ENCODE measurements around the gene ZBED4. TPM values are rescaled to one million over a fixed set of nuclear protein-coding genes. Genes with fewer than 3 reads are reported as not detected.

The ZBED4 gene
- total RNA-seq, 2 experiments from 2014 or later = 14.8 to 15.0 TPM

DNA sequence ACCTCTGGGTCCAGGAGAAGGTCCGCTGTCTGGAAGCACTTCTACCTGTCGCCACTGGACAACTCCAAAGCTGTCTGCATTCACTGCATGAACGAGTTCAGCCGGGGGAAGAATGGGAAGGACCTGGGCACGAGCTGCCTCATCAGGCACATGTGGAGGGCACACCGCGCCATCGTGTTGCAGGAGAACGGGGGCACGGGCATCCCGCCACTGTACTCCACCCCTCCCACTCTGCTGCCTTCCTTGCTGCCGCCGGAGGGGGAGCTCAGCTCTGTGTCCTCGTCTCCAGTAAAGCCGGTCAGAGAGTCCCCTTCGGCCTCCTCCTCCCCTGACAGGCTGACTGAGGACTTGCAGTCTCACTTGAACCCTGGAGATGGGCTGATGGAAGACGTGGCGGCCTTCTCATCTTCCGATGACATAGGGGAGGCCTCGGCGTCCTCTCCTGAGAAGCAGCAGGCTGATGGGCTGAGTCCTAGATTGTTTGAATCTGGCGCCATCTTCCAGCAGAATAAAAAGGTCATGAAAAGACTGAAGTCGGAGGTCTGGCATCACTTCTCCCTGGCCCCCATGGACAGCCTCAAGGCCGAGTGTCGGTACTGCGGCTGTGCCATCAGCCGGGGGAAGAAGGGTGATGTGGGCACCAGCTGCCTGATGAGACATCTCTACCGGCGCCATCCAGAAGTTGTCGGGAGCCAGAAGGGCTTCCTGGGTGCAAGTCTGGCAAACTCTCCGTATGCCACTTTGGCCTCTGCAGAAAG, 31.0 kb downstream of the ZBED4 start:
- CTCF ChIA-PET = no interaction called here
- H3K4me1 ChIP-seq (ENCODE audit: insufficient read depth, low read length) = peaks cover 16% of the 10 kb centered on the region

DNA sequence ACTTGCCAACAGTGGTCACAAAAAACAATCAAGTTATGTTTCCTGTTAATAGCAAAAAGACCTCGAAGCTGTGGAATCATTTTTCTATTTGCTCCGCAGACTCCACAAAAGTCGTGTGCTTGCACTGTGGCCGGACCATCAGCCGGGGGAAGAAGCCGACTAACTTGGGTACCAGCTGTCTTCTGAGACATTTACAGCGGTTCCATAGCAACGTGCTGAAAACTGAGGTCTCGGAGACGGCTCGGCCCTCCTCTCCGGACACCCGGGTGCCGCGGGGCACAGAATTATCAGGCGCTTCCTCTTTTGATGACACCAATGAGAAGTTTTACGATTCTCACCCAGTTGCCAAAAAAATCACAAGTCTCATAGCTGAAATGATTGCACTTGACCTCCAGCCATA, 31.6 kb downstream of the ZBED4 start:
- POLR2A ChIA-PET = no interaction called here
- intact Hi-C loops (cut with DNase I, micrococcal nuclease) = loop anchor here in 1 of 2 experiments (2.0 kb wide), 1 partner anchor 118 kb away; no protein-coding TSS in a partner anchor
- CTCF ChIA-PET = no interaction called here
- peaks cover 66% of the 10 kb centered on the region for H3K36me3 Mint-ChIP-seq (ENCODE audit: low read depth)
- H3K4me3 ChIP-seq (ENCODE audit: low read length) = no peak overlapping the region
- no peaks in the 10 kb centered on the region for H3K9me3 Mint-ChIP-seq
- TF ChIP-seq, protein P1, sequence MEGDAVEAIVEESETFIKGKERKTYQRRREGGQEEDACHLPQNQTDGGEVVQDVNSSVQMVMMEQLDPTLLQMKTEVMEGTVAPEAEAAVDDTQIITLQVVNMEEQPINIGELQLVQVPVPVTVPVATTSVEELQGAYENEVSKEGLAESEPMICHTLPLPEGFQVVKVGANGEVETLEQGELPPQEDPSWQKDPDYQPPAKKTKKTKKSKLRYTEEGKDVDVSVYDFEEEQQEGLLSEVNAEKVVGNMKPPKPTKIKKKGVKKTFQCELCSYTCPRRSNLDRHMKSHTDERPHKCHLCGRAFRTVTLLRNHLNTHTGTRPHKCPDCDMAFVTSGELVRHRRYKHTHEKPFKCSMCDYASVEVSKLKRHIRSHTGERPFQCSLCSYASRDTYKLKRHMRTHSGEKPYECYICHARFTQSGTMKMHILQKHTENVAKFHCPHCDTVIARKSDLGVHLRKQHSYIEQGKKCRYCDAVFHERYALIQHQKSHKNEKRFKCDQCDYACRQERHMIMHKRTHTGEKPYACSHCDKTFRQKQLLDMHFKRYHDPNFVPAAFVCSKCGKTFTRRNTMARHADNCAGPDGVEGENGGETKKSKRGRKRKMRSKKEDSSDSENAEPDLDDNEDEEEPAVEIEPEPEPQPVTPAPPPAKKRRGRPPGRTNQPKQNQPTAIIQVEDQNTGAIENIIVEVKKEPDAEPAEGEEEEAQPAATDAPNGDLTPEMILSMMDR (IDR thresholded peaks at IDR 0.05) = no peak
- H3K27ac Mint-ChIP-seq = no peak overlapping the region
- no peak overlapping the region for H3K4me3 Mint-ChIP-seq
- no peaks in the 10 kb centered on the region for H3K27me3 ChIP-seq (ENCODE audit: control insufficient read depth in 1 of 2, insufficient read depth in 2 of 2, low read length in 2 of 2)
- peaks cover 12% of the 10 kb centered on the region for H3K4me1 ChIP-seq (ENCODE audit: insufficient read depth, low read length)
- ATAC-seq (ENCODE audit: poor library complexity) (no peak), DNase-seq (no peak)
- peaks cover 28% of the 10 kb centered on the region for H3K4me1 Mint-ChIP-seq (ENCODE audit: low read depth)
- peaks cover 0 to 3% of the 10 kb centered on the region in 2 experiments for H3K9me3 ChIP-seq (ENCODE audit: control insufficient read depth in 1 of 2, insufficient read depth in 1 of 2, low read length in 2 of 2)
- no peaks in the 10 kb centered on the region for H3K27me3 Mint-ChIP-seq
- H3K36me3 ChIP-seq (ENCODE audit: insufficient read depth, low read length) = peaks cover 61% of the 10 kb centered on the region
- no peak overlapping the region for H3K27ac ChIP-seq (ENCODE audit: low read depth in 1 of 2, low read length in 2 of 2)

More for the DNA sequence above, 31.0 kb downstream of the ZBED4 start:
- Mint-ChIP-seq H3K36me3 (ENCODE audit: low read depth) (peaks cover 60% of the 10 kb centered on the region), H3K4me1 (ENCODE audit: low read depth) (peaks cover 33% of the 10 kb centered on the region), H3K27ac (no peak overlapping the region), H3K27me3 (no peaks in the 10 kb centered on the region), H3K9me3 (no peaks in the 10 kb centered on the region), H3K4me3 (no peak overlapping the region)
- no peak overlapping the region for H3K27ac ChIP-seq (ENCODE audit: low read depth in 1 of 2, low read length in 2 of 2)
- DNase-seq (no peak), ATAC-seq (ENCODE audit: poor library complexity) (no peak)
- intact Hi-C loops (cut with DNase I, micrococcal nuclease) = loop anchor here (2.0 to 5.0 kb wide), 2 partner anchors 57 to 118 kb away; partner anchors contain the start of gene BRD1 (in 1 of the 2)
- no peak overlapping the region for H3K4me3 ChIP-seq (ENCODE audit: low read length)
- H3K27me3 ChIP-seq (ENCODE audit: control insufficient read depth in 1 of 2, insufficient read depth in 2 of 2, low read length in 2 of 2) = no peaks in the 10 kb centered on the region
- H3K9me3 ChIP-seq (ENCODE audit: control insufficient read depth in 1 of 2, insufficient read depth in 1 of 2, low read length in 2 of 2) = peaks cover 0 to 3% of the 10 kb centered on the region in 2 experiments
- TF ChIP-seq, protein P1 (IDR thresholded peaks at IDR 0.05) = no peak
- peaks cover 60% of the 10 kb centered on the region for H3K36me3 ChIP-seq (ENCODE audit: insufficient read depth, low read length)
- POLR2A ChIA-PET = no interaction called here

DNA sequence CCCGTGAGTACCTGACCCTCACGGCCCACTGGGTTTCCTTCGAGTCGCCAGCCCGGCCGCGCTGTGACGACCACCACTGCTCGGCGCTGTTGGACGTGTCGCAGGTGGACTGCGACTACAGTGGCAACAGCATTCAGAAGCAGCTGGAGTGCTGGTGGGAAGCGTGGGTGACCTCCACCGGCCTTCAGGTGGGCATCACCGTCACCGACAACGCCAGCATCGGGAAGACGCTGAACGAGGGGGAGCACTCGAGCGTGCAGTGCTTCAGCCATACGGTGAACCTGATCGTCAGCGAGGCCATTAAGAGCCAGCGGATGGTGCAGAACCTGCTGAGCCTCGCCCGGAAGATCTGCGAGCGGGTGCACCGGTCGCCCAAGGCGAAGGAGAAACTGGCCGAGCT, 32.2 kb downstream of the ZBED4 start:
- H3K36me3 Mint-ChIP-seq (ENCODE audit: low read depth) = peaks cover 72% of the 10 kb centered on the region
- Histone ChIP-seq H3K9me3 (ENCODE audit: control insufficient read depth in 1 of 2, insufficient read depth in 1 of 2, low read length in 2 of 2) (peaks cover 0 to 7% of the 10 kb centered on the region in 2 experiments), H3K4me1 (ENCODE audit: insufficient read depth, low read length) (peaks cover 9% of the 10 kb centered on the region), H3K4me3 (ENCODE audit: low read length) (no peak overlapping the region), H3K27ac (ENCODE audit: low read depth in 1 of 2, low read length in 2 of 2) (no peak overlapping the region), H3K36me3 (ENCODE audit: insufficient read depth, low read length) (peaks cover 62% of the 10 kb centered on the region), H3K27me3 (ENCODE audit: control insufficient read depth in 1 of 2, insufficient read depth in 2 of 2, low read length in 2 of 2) (no peaks in the 10 kb centered on the region)
- H3K4me1 Mint-ChIP-seq (ENCODE audit: low read depth) = peaks cover 23% of the 10 kb centered on the region
- ChIA-PET CTCF (no interaction called here), POLR2A (no interaction called here)
- no peaks in the 10 kb centered on the region for H3K9me3 Mint-ChIP-seq
- no peak overlapping the region for H3K27ac Mint-ChIP-seq
- TF ChIP-seq, protein P1 (IDR thresholded peaks at IDR 0.05) = no peak
- H3K27me3 Mint-ChIP-seq = no peaks in the 10 kb centered on the region
- no peak for ATAC-seq (ENCODE audit: poor library complexity)
- intact Hi-C loops (cut with DNase I, micrococcal nuclease) = loop anchor here in 1 of 2 experiments (2.0 kb wide), 1 partner anchor 119 kb away; no protein-coding TSS in a partner anchor
- DNase-seq = no peak
- H3K4me3 Mint-ChIP-seq = no peak overlapping the region
